Amniotic stem cell (primary cell): Measurements from ENCODE around the gene NHLRC4.
"Not testable (repeated sequence)": the region's sequence is repeated elsewhere in the genome, so short reads cannot be mapped to it uniquely, and the experiment has no call there.

Experiments
- DNase-seq: peaks from one replicate; lab custom pipeline; 2025; lab: John Stamatoyannopoulos, UW

The NHLRC4 gene

GRCh38 chr16:597655-598054, 30.9 kb downstream of the NHLRC4 start:
- not testable (repeated sequence) for DNase-seq

GRCh38 chr16:598823-599739, 32.3 kb downstream of the NHLRC4 start:
- DNase-seq, result no peak

- DNase-seq, result no peak
Observed at GRCh38 chr16:600781-601180, 34.0 kb downstream of the NHLRC4 start.

- no peak for DNase-seq
Observed at GRCh38 chr16:603933-604332, 37.1 kb downstream of the NHLRC4 start.

GRCh38 chr16:606656-607307, 40.0 kb downstream of the NHLRC4 start:
- DNase-seq, result no peak

GRCh38 chr16:608019-608418, 41.2 kb downstream of the NHLRC4 start:
- no peak for DNase-seq

- no peak for DNase-seq
Observed at GRCh38 chr16:609316-609715, 42.5 kb downstream of the NHLRC4 start.

GRCh38 chr16:609984-610383, 43.2 kb downstream of the NHLRC4 start:
- DNase-seq, result no peak

GRCh38 chr16:610513-611381, 43.9 kb downstream of the NHLRC4 start:
- DNase-seq, result no peak

- DNase-seq, result no peak
Observed at GRCh38 chr16:615122-615521, 48.3 kb downstream of the NHLRC4 start.

- no peak for DNase-seq
Observed at GRCh38 chr16:616733-617586, 50.2 kb downstream of the NHLRC4 start.

GRCh38 chr16:617855-618254, 51.0 kb downstream of the NHLRC4 start:
- DNase-seq, result no peak
